GM21737 (cell line): ENCODE data around the gene ELN.
"Not testable (repeated sequence)": the region's sequence is repeated elsewhere in the genome, so short reads cannot be mapped to it uniquely, and the experiment has no call there.

Source experiments
- ATAC-seq: cut with Tn5 transposase; IDR thresholded peaks from one replicate; pipeline ENCODE4 v1.9.1; 2021; ENCODE audit warnings: mild to moderate bottlenecking, moderate library complexity; ENCODE audit not compliant: unreplicated experiment

Gene ELN

DNA sequence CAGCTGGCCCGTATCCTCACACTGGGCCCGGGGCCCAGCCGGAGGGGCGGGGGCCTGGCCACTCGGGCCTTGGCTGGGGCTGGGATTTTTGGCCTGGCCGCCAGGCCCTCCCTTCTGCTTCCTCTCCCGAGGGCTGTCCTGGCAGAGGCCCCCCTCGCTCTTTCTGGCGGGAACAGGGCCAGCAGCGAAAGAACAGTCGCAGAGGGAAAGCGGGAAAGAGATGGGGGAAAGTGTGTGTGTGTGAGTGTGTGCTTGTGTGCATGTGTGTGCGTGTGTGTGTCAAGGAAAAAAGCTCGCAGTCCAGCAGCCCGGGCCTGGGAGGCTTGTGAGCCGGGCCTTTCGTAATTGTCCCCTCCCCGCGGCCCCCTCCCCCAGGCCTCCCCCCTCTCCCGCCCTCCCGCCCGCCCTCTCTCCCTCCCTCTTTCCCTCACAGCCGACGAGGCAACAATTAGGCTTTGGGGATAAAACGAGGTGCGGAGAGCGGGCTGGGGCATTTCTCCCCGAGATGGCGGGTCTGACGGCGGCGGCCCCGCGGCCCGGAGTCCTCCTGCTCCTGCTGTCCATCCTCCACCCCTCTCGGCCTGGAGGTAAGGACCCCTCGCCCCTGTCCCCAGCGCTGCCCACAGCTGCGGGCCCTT is at the start of gene ELN:
Gene ELN, plus strand, starts transcription at position 491 of the 638 bp plus-strand sequence. Its CDS starts 15 bp downstream, at position 506.
- ATAC-seq = no peak

DNA sequence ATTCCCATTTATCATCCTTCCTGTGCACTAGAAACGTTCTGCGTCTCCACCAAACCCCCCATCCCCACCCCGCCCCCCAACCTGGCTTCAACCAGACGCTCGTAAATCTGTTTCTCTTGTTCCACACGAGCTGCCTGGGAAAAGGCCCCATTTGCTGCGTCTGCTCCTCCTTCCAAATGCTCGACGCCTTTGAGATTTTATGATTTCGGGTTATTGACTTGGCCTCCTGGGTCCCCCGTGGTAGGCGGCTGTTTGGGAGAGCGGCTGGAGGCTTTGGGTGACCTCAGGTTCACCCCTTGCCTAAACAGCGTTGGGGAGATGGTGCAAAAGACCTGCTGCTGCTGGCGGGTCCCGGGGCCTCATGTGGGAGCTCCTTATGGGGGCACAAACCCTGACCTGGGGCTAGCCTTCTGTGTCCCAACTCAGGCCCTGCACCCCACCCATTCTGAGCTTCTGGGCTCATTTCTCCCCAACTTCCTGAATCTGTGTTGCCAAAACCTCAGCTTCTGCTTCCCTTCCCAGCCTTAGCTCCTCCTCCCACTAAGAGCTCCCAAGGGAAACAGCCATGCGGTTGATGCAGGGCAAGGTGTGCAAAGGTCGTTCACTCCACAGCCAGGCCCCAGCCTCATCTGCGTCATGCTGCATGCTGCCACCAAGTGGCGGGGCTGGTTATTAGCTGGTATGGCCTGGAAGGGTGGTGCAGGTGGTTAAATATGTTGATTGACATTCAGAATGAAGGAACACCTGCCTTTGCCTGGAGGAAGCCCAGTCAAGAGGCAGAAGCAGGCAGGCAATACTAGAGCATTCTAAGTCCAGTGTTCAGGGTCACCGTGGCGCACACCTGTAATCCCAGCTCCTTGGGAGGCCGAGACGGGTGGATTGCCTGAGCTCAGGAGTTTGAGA is 49.1 kb upstream of the ELN start:
- ATAC-seq = no peak

DNA sequence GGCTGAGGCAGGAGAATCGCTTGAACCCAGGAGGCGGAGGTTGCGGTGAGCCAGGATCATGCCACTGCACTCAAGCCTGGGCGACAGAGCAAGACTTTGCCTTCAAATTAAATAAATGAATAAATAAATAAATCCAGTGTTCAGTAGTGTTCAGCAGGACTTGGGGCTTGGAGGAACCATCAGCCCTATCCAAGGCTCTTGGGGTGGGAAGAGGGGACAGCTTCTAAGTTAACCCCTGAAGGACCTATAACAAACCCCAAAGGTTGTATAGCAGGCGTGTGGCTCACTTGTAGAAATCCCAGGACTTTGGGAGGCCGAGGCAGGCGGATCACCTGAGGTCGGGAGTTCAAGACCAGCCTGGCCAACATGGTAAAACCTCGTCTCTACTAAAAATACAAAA is 48.3 kb upstream of the ELN start:
- not testable (repeated sequence) for ATAC-seq

DNA sequence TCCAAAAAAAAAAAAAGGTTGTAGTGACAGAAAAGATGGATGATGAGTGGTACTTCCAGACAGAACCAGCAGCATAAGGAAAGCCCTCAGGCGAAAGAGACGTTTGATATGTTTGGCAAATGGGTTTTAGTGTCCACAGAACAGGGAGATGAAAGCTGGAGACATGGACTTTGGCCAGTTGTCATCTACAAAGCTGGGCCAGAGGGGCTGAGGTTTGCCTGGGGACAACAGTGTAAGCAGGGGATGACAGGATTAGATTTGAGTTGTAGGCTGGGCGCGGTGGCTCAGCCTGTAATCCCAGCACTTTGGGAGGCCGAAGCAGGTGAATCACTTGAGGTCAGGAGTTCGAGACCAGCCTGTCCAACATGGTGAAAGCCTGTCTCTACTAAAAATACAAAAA is 47.8 kb upstream of the ELN start:
- ATAC-seq = no peak

DNA sequence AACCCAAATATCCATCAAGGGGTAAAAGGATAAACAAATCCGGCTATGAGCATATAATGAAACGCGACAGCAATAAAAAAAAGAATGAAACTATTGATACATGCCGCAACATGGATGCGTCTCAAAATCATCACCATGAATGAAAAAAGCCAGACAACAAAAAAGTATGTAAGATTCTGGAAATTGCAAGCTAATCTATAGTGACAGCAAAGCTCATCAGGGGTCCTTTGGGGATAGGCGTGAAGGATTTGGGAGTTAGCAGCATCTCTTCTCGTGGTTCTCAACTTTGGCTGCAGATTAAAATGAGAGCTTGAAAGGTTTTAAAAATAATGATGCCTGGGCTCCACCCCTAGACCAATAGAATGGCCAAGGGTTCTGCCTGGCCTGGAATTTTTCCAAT is 46.0 kb upstream of the ELN start:
- no peak for ATAC-seq

DNA sequence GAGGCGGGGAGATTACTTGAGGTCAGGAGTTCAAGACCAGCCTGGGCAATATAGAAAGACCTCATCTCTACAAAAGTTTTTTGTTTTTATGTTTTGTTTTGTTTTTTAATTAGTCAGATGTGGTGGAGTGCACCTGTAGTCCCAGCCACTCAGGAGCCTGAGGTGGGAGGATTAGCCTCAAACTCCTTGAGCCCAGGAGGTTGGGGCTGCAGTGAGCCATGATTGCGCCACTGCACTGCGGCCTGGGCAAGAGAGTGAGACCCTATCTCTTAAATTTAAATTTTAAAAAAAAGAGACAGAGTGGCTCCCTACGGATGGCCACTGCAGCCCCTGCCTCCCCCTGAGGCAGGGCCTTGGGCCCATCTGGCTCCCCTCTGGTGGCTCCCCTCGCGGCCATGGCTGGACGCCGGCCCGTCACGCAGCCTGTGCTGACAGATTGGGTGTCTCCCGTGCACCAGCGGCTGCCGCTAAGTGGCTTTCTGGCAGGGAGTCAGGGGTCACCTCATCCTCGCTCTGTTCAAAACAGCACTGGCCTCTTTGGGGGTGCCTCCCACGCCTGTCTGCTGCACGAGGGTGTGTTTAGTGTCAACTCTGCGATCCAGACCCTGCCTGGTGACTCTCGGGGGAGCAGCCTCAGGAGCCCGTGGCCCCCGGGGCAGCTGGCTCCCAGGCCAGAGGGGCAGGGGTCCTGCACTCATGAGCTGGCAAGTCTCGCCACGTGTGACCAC is 44.4 kb upstream of the ELN start:
- no peak for ATAC-seq

DNA sequence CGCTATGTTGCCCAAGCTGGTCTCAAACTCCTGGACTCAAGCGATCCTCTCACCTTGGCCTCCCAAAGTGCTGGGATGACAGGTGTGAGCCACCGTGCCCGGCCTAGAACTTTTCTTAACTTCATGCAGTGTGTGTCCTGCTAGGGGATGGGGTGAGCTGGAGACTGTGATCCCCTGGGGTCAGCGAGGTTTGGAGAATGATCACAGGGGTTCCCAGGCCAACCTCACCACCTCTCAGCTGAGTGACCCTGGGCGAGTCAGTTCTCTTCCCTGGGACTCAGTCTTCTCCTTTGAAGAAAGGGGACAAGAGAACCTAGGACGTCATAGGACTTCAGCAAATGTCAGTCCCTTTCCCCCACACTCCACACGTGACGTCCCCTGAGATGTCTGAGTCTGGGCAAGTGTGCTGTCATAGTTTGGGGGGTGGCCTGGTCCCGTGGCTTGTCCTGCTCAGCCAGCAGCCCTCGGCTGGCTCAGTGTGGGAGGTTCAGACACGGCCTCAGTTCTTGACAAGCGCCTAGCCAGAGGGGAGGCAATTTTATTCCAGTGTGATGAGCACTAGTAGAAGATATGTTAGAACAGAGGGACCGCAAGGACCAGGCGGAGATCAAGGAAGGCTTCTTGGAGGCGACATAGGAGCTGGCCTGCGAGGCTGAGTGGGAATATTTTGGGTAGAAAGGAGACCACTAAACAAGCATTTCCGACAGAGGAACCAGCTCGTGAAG is 43.3 kb upstream of the ELN start:
- ATAC-seq = no peak

DNA sequence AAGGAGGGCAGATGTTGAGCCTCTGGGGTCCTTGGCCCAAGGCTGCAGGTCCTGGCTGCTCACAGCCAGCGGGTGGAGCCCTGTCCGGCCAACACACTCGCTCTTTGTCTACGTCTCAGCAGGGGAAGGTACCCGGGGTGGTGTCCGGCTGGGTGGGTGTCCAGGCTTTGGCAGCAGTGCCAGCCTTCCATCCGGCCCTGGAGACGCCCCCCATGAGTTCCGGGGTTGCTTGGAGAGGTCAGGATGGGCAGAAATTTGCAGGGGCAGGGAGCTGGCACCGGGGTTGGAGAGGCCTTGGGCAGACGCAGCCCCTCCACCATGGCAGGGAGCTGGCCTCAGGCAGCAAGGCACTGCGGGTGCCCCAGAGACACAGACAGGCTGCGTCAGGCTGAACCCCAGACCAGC is 42.2 kb upstream of the ELN start:
- ATAC-seq = no peak

DNA sequence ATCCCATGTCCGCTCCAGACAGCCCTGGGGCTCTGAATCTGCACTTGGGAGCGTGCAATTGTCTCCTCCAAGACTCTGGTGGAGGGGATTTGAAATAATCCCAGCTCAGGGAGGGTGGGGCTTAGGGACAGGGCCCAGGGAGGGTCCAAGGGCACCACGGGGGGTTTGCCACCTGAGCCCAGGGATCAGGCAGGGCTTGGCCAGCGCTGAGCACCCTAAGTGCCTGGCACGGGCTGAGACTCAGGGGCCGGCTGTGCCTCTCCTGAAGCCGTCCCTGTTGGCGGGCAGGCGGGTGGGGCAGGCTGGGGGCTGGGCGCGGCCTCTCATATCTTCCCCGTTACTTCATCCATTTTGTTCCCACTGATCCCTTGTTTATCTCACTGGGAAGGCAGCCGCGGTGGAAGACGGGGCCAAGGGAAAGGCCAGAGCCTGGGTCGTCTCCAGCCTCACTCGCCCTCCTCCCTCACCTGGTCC is 41.8 kb upstream of the ELN start:
- ATAC-seq = no peak

DNA sequence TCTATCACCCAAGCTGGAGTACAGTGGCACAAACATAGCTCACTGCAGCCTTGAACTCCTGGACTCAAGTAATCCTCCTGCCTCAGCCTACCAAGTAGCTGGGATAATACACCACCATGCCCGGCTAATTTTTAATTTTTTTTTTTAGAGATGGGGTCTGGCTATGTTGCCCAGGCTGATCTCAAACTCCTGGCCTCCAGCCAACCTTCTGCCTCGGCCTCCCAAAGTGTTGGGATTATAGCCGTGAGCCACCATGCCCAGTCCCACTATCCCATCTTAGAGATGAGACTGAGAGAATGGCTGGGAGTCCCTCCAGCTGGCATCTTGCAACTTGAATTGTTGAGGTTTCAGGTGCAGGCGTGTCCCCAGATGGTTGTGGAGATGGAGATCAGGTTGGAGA is 40.7 kb upstream of the ELN start:
- no peak for ATAC-seq

DNA sequence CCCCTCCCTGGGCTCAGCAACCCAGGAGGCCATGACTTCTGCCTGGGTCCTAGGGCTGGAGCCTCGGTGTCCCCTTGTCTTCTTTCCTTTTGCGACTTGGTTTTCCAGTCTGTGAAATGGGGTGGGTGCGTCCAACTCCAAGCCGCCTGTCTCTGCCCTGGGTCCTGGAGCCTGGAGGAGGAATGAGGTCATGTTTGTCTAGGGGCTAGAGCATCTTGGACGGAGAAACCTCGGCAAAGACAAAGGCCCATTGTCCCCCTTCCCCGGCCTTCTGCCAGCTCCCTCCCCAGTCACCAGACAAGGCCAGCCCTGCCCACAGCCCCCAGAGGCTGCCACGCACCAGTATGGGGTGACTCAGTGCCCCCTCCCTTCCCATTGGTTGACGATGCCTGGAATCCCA is 39.8 kb upstream of the ELN start:
- no peak for ATAC-seq

DNA sequence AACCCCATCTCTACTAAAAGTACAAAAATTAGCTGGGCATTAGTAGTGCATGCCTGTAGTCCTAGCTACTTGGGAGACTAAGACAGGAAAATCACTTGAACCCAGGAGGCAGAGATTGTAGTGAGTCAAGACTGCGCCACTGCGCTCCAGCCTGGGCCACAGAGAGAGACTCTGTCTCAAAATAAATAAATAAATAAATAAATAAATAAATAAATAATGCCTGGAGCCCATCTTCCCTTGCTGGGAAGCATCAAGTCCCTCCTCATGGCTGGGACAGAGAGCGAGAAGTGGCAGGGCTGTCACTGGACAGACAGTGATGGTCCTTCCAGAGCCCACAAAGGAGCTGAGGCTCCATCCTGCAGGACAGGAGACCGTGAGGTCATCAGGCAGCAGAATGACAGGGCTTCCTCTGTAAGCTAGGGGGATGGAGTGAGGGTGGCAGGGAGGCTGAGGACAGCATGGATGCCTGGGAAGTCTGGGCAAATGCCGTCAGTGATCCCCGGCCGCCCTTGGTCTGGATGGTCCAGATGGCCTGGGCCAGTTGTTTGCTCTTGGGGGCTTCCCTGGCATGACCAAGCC is 36.4 kb upstream of the ELN start:
- no peak for ATAC-seq

DNA sequence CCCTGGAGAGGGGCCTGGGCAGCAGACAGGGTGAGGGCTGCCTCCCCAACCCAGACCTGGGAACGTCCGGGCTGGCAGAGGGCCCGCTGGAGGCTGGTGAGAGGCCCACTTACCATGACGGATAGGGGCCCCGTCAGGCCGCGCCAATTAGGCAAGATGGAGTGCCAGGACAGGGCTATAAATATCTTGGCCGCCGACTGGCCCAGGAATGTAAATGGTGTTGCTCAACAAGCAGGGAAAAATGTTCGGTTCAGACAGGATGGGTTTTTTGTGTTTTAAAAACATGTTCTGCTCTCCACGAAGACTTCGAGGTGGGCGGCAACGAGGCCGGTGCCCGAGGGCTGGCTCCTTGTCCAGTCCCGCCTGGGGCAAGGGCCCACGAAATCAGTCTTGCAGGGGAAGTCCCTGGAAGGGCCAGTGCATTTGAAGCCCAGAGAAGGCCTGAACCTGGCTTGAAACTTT is 35.8 kb upstream of the ELN start:
- ATAC-seq = no peak

DNA sequence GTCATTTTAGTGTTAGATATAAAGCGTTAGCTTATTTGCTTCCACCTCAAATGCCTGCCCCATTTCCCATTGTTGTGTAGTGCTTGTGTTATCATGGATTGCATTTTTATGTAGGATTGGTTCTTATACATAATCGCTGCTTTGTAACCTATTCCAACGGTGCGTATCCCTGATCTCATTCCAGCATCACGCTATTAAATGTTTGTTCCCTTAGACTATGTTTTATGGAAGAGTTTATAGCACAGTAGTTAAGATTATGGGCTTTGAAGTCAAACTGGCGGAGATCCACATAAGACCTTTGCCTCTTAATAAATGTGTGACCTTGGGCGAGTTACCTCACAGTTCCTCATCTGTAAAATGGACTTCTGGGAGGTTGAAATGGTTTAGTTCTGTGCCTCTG is 34.0 kb upstream of the ELN start:
- no peak for ATAC-seq

DNA sequence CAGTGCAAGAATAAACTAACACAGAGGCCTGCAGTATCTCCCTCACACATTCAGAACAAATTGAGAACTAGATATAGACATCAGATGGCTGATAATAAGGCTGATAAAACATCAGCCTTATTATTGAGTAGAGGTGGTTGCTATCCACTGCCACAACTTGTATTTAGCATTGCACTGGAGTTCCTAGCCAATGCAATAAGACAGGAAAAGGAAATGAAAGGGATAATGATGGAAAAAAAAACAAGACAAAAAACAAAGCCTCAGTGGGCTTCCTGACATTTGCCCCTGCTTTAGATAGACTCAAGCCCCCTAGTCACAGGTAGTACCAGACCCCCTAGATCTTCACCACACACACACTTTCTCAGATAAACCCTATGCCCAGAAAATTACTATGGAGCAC is 33.2 kb upstream of the ELN start:
- ATAC-seq = no peak

DNA sequence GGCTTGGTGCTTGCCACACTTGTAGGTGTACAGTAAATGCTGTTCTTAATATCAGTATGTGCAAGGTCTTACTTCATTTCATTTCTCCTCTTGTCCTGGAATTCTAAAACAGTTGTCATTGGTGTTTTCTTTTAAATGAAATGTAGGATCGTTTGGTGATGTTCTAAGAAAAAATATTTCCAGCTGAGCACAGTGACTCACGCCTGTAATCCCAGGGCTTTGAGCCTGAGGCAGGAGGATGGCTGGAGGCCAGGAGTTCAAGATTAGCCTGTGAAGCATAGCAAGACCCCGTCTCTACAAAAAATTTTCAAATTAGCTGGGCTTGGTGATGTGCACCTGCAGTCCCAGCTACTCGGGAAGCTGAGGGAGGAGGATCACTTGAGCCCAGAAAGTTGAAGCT is 32.6 kb upstream of the ELN start:
- no peak for ATAC-seq

DNA sequence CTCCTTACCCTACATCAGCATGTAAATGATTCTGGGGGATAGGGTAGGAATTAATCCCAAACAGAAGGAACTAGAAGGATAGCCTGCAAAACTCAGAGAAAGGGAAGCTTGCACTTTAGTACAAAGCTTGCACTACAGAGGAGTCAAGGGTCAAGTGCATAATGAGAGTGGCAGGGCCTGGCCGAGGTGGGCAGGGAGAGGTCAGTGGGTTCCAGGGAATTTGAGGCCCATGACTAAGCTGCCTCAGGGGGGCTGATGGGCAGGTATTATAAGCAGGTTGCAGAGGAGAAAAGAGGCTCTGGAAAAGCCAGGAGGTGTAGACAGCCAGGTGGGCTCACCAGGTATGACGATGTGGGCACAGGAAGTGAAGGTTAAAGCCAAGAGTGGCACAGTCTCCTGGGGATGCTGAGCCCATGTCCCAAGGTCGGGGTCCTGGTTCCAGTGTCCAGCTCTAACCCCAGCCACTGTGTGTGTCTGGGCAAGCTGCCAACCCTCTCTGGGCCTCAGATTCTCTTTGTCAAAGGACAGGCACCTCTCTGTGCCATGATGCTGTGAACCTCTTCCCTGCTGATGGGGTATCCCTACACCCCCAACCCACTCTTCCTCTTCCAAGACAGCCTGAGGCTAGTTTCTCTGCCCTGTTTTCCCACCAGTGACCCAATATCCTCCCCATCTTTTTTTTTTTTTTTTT is 32.0 kb upstream of the ELN start:
- ATAC-seq = no peak

DNA sequence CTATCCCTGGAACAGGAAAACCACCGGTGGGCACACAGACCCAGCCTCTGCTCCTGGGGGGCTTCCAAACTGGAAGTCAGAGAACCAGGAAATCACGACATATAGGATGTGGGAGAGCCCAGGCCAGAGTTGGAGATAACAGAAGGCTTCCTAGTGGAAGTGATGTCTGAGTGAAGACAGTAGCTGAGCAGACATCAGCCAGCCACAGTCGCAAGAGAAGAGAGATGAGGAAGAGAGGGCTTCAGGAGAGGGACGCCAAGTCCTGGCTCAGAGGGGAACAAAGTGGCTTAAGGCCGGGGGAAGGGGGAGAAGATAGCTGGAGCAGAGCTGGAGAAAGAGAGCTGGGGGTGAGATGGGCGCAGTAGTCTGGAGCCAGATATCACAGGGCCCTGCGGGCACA is 30.9 kb upstream of the ELN start:
- ATAC-seq = no peak

DNA sequence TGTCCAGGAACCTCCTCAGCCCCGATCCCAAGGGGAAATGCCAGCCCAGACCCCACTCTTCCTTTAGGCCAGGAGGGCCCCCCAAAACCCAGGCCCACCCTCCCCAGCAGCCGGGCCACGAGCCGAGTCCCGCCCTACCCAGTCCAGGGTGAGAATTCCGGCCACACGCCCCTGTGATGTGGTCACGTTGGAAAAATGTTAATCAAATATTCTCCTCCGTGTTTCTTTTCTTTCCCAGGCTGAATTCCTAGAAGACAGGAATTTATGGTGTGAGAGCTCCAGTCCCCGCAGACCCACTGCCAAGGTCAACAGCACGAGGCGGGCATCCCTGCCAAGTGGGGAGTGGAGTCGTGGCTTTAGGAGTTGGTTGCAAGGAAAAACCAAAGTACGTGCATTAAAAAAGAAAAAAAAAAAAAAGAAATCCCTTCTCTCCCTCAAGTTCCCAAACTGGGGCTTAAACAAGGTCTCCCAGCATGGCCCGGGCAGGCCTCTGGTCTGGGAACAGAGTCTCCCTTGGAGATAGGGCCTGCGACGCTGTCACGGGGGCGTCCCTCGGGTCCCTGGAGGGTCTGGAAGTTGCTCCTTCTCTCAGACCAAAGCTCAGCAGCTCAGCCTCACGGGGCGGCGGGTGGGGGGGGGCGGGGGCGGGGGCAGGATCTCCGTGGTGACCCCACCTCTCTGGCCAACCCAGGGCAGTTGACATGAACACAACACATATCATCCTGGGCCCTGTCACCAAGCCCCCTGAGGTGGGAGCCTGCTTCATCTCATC is 28.1 kb upstream of the ELN start:
- no peak for ATAC-seq
